DMS 273 (cell line): ENCODE measurements around the gene PLPP3.

Source experiments
- DNase-seq: peaks from one replicate; lab custom pipeline; 2025; ENCODE audit not compliant: unreplicated experiment; lab: John Stamatoyannopoulos, UW

The PLPP3 gene

DNA sequence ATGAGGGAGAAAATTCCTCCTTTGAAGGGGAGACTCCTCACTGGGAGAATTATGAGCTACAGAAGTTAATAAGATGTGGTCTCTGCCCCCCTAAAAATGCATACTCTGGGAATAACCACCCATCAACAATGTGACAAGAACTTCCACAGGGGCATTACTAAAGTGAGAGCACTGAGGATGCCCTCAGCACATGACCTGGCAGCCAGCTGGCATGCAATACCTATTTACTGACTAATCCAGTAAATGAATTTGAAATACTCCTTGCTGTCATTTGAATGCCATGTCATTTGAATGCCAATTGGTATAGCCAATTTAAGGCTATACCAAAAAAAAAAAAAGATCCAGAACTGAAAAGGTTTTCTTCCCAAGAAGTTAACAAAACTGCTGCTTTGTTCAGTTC lies 30.8 kb downstream of the PLPP3 start:
- DNase-seq = no peak

DNA sequence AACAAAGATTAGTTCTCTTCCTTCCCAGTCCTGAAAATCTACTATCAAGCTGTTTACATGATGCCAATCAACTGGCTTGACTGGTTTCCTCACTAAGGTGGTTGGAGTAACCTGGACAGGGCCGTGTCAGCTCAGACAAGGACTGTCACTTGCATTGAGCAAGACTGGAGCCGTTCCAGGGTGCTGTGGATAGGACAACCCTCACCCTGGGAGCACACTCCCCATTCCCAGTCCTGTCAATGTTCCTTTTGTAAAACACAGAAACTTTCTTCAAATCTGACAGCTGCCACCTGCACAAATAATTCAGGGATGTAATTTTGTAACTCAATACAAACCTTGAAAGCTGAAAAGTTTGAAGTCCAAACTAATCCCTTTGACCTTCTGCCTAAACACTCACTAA lies 31.4 kb downstream of the PLPP3 start:
- peak; percentile 8 for DNase-seq

DNA sequence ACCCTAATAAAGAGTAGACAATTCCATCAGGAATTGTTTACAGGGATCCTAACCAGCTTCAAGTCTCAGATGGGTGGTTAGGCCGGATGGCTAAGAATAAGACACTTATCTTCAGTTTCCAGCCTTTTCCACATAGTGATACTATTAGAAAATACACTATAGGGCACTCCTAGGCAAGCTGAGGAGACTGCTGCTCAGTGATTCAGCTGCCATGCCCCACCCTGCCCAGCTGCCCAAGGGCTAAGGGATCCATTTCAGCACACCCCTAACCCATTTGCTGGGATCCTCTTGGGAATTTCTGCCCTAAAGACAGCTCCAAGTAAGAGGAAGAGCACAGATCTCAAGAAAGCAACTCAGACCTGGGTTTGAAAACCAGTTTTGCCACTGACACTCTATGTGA lies 31.9 kb downstream of the PLPP3 start:
- DNase-seq = no peak

DNA sequence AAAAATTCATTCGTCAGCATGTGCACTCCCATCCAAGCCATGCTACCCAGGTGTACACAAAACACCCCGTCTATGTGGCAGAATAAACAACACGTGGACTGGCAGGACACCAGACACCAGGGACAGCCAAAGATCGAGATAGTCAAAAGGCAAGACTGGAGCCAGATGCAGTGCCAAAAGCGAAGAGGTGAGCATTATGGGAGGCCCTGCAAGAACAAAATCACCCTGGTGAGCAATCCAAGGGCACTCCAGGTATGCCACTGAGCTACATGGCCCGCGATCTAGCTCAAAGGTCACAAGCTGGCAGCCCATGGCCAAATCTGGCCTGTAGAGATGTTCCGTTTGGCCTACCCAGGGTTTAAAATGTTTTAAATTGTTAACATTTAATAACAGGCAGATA lies 33.7 kb downstream of the PLPP3 start:
- DNase-seq = no peak

DNA sequence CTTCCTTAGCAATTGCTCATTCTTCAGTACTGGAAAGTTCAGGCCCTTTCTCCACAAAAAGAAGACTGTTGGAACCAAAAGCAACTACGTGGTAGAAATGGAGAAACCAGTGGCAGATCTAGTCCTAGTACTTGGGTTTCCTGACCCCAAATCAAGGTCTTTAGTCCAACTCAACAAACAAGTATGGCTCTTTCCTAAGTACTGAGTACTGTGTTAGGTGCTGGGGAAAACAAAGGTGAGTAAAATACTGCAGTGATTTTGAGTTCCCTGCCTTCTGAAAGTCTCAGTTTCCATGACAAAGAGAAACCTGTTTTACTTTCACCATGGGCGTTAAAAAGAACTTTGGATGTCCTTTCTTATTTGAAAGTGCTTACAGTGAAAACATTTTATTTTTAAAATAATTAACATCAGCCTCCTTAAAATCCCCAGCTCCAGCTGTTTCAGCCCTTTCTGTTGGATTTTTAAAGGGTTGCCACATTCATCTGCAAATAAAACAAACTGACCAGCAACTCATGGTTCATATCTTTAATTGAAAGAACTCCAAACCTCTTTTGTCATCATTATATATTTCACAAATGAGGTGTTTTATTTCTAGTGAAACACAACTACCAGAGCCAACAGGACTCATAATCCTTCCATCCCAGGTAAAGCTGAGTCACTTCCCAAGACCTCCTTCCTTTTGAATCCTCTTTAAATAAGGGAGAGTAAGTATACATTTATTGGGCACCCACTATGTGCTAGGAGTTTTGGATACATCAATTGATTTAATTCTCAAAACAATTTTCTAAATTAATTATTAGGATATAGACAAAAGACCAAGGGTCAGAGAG lies 35.4 kb downstream of the PLPP3 start:
- DNase-seq = no peak

DNA sequence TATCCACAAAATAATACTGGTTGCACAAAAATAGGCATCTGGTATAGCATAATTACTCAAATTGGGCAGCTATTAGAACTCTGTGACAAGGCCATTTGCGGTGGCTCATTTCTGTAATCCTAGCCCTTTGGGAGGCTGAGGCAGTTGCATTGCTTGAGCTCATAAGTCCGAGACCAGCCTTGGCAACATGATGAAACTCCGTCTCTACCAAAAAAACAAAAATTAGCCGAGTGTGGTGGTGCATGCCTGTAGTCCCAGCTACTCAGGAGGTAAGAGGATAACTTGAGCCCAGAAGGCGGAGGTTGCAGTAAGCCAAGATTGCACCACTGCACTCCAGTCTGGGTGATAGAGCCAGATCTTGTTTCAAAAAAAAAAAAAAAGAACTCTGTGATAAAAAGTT lies 36.7 kb downstream of the PLPP3 start:
- DNase-seq = no peak

DNA sequence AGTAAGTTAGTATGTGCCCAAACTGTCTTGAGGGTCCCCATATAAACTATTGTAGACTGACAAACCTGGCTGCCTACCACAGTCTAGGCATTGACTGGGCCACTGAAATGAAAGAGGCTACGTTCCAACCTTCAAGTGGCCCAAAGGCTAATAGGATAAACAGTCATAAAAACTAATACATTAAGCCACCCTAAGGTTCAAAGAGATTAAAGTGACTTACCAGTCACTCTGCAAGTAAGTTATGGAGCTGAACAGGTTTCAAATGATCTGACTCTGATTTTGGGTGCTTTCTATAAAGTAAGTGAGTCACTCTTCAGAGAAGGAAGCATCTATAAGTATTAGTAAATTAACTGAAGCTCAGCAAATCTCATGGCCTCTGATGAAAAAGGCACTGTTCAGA lies 38.0 kb downstream of the PLPP3 start:
- no peak for DNase-seq

DNA sequence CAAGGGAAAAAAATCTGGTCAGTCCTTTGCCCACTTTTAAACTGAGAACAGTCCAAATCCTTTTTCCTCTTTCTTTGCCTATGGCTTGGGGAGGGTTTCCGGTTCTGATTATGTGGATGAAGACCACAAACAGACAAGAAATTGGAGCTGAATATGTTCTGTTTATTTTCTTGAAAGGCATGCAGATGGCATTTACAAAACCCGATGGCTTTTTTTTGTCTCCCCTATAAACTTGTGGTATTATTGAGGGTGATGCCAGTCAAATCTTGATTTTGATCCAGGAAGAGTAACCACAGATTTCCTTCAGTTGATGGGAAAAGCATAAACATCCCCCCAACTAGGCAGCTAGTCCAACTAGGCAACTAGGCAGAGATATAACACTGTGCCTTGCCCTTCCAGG lies 38.9 kb downstream of the PLPP3 start:
- DNase-seq = no peak

DNA sequence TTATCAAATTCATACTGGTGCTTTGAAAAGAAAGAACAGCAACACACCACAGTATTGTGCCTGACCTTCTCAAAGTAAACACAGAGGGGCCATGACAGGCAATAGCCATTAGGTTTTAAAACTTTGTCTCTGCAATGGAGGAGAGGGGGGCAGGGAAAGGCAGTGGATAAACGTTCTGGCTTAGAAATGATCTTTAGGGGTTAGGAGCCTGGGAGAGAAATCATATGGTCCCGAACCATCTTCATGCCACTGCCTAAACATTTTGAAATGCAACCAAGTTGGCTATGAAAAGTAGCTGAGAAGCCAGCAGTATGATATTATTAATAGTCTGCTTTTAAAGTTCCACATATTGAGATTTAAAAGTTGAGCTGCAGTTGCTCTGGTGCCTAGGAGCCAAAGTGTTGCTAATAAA lies 39.8 kb downstream of the PLPP3 start:
- no peak for DNase-seq

DNA sequence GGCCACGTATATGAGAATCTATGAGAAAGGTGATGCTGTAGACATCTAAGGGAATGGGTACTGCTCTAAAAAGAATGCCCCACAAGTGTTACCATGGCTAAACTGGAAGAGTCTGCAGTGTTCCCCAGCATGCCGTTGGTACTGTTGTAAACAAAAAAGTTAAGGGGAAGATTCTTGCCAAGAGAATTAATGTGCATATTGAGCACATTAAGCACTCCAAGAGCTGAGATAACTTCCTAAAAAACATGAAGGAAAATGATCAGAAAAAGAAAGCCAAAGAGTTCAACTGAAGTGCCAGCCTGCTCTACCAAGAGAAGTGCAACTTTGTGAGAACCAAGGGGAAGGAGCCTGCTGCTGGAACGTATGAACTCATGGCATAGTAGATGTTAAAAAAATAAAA lies 40.8 kb downstream of the PLPP3 start:
- no peak for DNase-seq

DNA sequence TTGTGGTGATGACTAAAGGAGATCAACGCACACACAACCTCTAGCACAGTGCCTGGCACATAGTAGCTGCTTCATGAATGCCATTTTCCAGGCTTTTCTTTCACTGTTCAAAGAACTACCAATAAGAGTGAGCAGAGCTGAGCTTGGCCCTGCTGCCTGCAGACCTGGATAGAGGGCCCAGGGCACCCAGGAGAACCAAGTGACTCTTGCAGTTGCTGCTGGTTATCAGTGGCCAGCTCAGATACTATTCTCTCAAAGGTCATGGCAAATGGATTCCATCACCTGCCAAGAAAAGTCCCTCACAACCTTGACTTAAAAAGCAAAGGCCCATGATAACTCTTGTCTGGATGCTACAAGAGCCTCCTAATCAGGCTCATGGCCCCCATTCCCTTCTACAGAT lies 41.7 kb downstream of the PLPP3 start:
- DNase-seq = no peak

DNA sequence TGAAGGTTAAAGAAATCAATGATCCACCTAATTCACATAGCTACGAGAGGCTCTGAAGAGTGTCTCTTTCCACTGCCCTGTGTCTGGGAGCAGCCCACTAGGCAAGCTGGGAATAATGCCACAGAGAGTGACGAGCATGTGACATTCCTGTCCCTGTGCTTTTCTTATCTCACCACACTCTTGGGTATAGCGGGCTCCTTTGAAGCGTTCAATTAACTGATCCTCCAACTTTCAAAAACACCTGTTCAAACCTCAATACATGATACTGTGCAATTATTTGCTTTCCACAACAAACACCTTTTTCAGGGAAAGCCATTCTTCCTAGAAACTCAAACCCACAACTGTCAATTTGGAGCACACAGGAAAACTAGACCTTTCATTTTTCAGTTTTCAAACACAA lies 43.4 kb downstream of the PLPP3 start:
- no peak for DNase-seq

DNA sequence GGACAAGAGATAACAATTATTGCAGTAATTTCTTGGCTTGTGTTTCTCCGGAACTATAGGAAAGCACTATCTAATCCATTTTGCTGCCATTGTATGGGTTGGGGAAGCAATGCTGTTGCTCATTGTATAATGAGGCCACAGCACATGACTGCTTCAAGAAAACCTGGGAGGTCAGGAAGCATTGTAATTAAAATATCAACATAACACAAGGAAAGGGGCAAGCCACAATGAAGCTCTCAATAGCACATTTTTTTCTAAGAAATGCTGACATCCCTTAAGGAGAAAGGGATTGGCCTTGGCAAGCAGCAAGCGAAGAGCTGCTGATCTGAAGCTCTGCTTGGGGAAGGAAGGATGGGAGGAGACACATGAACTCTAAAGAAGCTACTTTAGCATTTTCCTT lies 44.0 kb downstream of the PLPP3 start:
- no peak for DNase-seq

DNA sequence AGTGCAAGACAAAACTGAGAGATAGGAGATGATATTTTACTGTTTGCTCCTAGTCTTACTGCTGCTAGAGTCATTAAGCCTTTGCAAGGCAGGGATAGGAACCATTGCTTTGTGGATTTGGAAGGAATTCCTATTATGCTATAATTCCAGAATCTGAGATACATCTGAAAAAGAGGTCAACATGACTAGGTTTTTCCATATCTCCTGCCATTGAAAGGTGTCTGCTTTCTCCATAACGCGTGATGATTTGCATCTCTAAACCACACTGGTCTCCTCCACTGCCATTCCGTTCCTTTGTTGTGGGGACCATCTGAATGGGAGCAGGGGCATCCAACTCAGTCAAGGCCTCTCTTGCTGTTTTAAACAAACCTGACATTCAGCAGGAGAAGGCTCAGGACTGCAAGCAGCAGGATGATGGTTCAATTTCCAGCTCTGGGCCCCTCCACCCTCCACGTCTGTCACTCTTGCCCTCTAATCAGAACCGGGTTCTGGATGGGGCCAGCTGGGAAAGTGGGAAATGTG lies 45.2 kb downstream of the PLPP3 start:
- DNase-seq = no peak

DNA sequence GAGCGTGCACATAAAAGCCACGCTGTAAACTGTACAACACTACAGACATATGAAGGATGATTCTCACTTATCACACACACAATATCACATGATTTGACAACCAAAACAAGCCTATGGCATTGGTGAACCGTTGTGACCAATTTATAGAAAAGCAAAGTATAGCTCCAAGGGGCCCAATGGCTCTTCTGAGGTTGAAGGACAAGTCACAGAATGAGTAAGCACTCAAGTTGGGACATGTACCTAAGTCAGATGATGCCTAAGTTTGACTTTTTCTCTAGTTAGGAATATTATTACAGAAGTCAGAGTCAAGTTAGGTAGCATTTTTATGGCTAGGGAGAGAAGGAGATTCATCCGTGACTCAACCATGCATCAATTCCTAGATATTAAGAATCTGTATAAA lies 45.7 kb downstream of the PLPP3 start:
- DNase-seq = no peak

DNA sequence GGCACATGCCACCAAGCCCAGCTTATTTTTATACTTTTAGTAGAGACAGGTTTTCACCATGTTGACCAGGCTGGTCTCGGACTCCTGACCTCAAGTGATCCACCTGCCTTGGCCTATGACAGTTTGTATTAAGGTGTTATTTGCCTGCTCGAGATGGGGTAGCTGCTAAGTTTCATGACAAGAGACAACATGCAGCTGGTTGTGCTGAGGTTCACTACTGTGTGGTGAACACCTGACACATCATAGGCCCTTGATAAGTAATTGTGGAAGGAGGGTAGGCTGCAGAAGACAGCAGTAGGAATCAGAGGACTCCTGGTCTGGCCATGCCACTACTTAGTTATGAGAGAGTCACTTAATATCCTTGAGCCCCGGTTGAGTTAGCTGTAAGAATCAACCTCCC lies 46.2 kb downstream of the PLPP3 start:
- no peak for DNase-seq

DNA sequence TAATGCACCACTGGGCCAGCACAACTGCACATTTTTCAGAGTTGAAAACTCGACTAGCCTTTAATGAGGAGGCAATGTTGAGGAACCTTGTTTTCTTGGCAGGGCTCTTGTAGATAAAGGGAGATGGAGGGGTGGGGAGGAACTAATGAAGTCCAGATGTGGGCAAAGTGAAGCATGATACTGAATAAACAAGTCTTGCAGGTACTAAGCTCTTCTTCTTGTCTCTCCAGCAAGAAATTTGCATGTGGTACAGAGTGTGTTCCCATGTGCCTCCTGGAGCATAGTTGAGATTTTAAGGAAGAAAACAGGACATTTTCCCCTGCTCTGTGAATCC lies 47.0 kb downstream of the PLPP3 start:
- DNase-seq = no peak

DNA sequence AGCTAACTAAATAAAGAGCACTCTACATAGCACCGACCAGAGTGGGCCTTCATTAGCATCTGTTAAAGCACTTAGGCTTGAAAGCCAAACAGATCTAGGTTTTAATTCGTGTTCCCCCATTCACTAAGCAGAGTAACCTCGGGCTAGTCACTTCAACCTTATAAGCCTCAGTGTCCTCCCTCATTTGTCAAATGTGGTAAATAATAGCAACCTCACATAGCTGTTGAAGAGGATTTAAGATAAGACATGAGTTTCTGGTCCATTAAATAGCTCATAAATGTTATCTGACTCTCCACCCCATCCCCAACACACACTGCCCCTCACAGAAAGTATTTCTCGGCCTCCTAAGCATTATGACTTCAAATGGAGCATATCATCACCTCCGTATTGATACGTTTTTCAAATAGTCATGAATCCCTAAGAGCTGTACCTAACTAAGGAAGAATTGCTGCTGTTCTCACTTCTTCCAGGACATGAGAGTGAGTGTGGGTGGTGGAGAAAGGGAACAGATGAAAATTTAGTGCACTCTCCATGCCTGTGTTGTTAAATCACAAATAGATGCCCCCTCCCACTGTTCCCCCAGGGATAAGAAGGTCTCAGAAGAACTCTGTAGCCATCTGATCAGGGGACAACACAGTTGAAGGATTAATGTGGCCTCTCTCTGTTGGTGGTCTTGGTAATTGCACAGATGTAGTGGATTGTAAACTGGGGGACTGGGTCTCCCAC lies 47.6 kb downstream of the PLPP3 start:
- DNase-seq = no peak

DNA sequence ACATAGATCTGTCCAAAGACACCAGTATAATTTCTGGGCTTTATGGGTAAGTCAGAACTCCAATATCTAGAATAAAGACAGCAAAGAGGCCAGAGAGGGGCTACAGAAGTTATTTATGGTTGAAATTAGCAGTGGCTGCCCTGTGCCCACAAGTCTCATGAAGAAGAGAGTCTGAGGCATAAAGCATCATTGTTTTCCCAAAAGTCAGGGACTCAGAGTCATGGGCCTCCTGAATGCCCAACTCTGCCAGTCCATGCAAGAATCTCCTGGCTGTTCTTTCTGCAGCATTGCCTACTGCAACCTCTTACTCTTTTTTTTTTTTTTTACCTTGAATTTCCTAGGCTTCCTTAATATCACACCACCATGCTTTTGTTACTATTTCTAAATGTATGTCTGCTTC lies 49.6 kb downstream of the PLPP3 start:
- DNase-seq = no peak

DNA sequence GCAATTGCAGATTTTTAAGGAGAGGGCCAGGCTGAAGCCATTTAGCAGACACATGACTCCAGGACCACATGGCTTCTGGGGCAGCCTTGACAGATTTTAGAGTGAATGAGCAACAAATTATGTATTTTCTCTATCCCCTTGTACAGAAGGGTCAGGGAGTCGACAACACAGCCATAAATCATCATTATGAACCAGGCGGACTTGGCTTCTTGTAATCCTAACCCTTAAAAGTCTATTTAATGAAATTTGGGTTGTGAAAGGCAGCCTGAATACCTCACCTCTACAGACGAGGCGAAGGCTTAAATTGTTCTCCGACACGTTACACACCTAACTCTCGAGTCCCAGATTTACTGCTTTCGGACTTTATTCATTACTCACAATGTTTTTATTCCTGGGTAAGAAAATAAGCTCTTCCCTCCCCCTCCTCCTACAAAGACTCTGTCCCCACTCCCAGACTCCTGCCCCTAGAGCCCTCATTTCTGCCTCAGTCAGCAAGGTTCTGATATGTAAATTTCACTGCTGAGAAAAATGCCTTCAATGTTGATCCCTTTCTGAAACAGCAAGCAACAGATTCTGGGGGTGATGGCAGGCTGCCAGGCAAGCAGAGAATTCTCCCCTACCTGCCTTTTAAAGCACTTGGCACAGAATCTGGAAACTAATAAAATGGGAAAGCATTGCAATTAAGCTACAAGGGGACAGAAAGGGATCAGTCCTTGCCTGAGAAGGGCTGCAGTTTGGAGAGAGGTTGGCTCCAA lies 51.6 kb downstream of the PLPP3 start:
- peak; percentile 59 for DNase-seq

DNA sequence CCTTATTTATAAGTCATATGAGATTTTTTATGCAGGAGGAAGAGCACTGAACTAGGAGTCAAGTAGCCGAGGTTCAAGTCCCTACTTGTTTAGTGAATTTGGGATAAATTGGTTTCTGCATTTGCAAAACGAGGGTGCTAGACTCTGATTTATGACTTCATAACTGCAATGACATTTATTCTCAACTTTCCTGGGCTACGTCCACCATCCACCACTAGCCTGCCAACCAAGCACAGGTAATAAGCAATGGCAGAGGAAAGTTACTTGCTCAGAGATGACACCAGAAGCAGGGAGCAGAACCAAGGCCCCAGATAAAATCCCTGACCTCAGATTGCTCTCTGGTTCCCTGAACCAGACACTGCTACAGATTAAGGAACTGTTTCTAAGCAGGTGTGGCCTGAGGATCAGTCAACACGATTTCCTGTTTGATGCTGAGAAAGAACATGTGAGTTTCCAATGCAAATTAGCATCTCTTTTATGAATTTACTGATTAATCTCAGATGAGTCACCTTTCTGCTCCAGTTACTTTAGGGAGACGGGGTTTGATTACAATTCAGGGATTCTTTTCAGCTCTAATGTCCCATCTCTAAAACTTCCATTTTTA lies 52.7 kb downstream of the PLPP3 start:
- DNase-seq = no peak
